Keratinocyte (primary cell): ENCODE data around the gene NPAS3. TPM values are rescaled to one million over a fixed set of nuclear protein-coding genes. Genes with fewer than 3 reads are reported as not detected.

Source experiments
- DNase-seq: peaks from one replicate; pipeline ENCODE4 v3.0.0-alpha.2; 2011; ENCODE audit warnings: low read depth, missing footprints, low spot score
- FAIRE-seq: peaks from 2 replicates; lab custom pipeline; 2011; peaks lifted over from hg19 to GRCh38; lab: Jason Lieb, UNC
- H2AFZ ChIP-seq: 2 replicates; pipeline ENCODE4 v1.6.0; 2012; ENCODE audit warnings: low read length, control low read depth, inconsistent platforms; ENCODE audit not compliant: control insufficient read depth
- H3K27ac ChIP-seq: 2 replicates; pipeline ENCODE4 v1.5.1; 2011; ENCODE audit warnings: low read length; ENCODE audit not compliant: control insufficient read depth, insufficient read depth
- H3K27me3 ChIP-seq: 3 replicates; pipeline ENCODE4 v1.6.0; 2011; ENCODE audit warnings: low read length; ENCODE audit not compliant: control insufficient read depth, insufficient read depth; ENCODE audit errors: extremely low read depth
- H3K36me3 ChIP-seq, 2 experiments: 2 replicates in 1 of 2; 3 replicates in 1 of 2; pipeline ENCODE4 v1.5.1; 2011; ENCODE audit warnings: low read length in 2 of 2, mild to moderate bottlenecking in 1 of 2; ENCODE audit not compliant: control insufficient read depth in 2 of 2, insufficient read depth in 2 of 2; ENCODE audit errors: extremely low read depth in 1 of 2
- H3K4me1 ChIP-seq: 3 replicates; pipeline ENCODE4 v1.5.1; 2011; ENCODE audit warnings: low read length; ENCODE audit not compliant: control insufficient read depth, insufficient read depth; ENCODE audit errors: extremely low read depth
- H3K4me2 ChIP-seq: 3 replicates; pipeline ENCODE4 v1.6.0; 2011; ENCODE audit warnings: low read depth, low read length; ENCODE audit not compliant: control insufficient read depth, insufficient read depth; ENCODE audit errors: extremely low read depth
- H3K4me3 ChIP-seq, 3 experiments: fragments of 200-600 bp in 1 of 3; sonication (generic) in 1 of 3; 2 replicates in 2 of 3; 3 replicates in 1 of 3; pipeline ENCODE4 v1.5.1; 2011 to 2016; ENCODE audit warnings: low read length in 3 of 3, mild to moderate bottlenecking in 3 of 3, control low read depth in 2 of 3, inconsistent platforms in 1 of 3, low read depth in 1 of 3, mixed read lengths in 1 of 3, mixed run types in 1 of 3, moderate library complexity in 1 of 3; ENCODE audit not compliant: control insufficient read depth in 2 of 3, insufficient read depth in 2 of 3; ENCODE audit errors: extremely low read depth in 1 of 3
- H3K79me2 ChIP-seq: 2 replicates; pipeline ENCODE4 v1.6.0; 2012; ENCODE audit warnings: low read length; ENCODE audit not compliant: control insufficient read depth, insufficient read depth
- H3K9ac ChIP-seq: 3 replicates; pipeline ENCODE4 v1.6.0; 2011; ENCODE audit warnings: low read length; ENCODE audit not compliant: control insufficient read depth, insufficient read depth; ENCODE audit errors: extremely low read depth
- H3K9me1 ChIP-seq: 3 replicates; pipeline ENCODE4 v1.6.0; 2011; ENCODE audit warnings: low read length; ENCODE audit not compliant: control insufficient read depth, insufficient read depth; ENCODE audit errors: extremely low read depth
- H3K9me3 ChIP-seq: 2 replicates; pipeline ENCODE4 v1.5.1; 2012; ENCODE audit warnings: low read depth, low read length; ENCODE audit not compliant: control insufficient read depth
- H4K20me1 ChIP-seq: 3 replicates; pipeline ENCODE4 v1.6.0; 2011; ENCODE audit warnings: low read length; ENCODE audit not compliant: control insufficient read depth, insufficient read depth; ENCODE audit errors: extremely low read depth
- EZH2 ChIP-seq: IDR thresholded peaks from one replicate; pipeline ENCODE4 v1.6.1; 2012; ENCODE audit warnings: inconsistent platforms, mild to moderate bottlenecking, low read length, moderate library complexity
- dilution Hi-C: fragments of 300-500 bp; cut with MboI; formaldehyde crosslinking; loops from one replicate; pipeline ENCODE4 v1.7.0; 2020; ENCODE audit warnings: low sequenced_read_pairs; ENCODE audit not compliant: extremely low pct_ligation_motif_present
- polyA plus RNA-seq, 5 experiments: library from polyadenylated mRNA; depleted of rRNA in 3 of 5; stranded (reverse) in 3 of 5; stranded (forward) in 1 of 5; unstranded in 1 of 5; fragments of >200 nt; gene quantifications; 1 replicate in 1 of 5; 2 replicates in 3 of 5; 3 replicates in 1 of 5; pipeline versions ENCODE4 v1.2.1 to v1.2.3, GENCODE V29; 2011 to 2012; ENCODE audit warnings: missing spikeins in 2 of 5, low read depth in 1 of 5, low replicate concordance in 1 of 5
- TF ChIP-seq, protein P1 (sequence below), 3 experiments: IDR thresholded peaks in 1 of 3; conservative IDR thresholded peaks in 1 of 3; optimal IDR thresholded peaks in 1 of 3; 2 replicates in 2 of 3; 3 replicates in 1 of 3; pipeline versions ENCODE3 to v1.5.1; 2011; ENCODE audit warnings: low read length in 3 of 3, mild to moderate bottlenecking in 3 of 3, moderate library complexity in 2 of 3, control low read depth in 1 of 3, inconsistent platforms in 1 of 3; ENCODE audit not compliant: insufficient read depth in 2 of 3; ENCODE audit errors: extremely low read depth in 1 of 3

The NPAS3 gene
- polyA plus RNA-seq, 1 donor (not counting 4 experiments of a cell fraction or from before 2014, with no cell fraction given) = 0.07 TPM

DNA sequence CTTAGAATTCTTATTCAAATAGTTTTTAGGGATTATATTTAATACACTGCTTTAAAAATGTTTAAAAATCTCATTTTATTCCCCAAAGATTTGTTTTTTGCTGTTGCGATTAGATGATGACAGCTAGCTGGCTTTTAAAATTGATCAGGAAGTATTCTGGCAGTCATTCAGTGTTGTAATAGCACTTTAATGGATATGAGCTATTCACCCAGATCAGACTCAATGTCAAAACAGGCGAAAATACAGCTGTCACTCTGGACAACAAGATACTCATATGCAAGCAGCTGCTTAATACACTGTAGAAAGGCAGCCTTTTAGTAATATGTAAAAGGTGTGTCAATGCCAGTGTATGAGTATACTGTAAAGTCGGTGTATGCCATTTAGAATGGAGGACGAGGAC is 91.7 kb downstream of the NPAS3 start:
- dilution Hi-C loops = no loop called here
- H2AFZ ChIP-seq = no peak overlapping the region
- DNase-seq (no peak), FAIRE-seq (no peak)
- no peaks in the 10 kb centered on the region for H3K4me1 ChIP-seq
- no peaks in the 10 kb centered on the region for H4K20me1 ChIP-seq
- TF ChIP-seq EZH2 = no peak
- TF ChIP-seq, protein P1, sequence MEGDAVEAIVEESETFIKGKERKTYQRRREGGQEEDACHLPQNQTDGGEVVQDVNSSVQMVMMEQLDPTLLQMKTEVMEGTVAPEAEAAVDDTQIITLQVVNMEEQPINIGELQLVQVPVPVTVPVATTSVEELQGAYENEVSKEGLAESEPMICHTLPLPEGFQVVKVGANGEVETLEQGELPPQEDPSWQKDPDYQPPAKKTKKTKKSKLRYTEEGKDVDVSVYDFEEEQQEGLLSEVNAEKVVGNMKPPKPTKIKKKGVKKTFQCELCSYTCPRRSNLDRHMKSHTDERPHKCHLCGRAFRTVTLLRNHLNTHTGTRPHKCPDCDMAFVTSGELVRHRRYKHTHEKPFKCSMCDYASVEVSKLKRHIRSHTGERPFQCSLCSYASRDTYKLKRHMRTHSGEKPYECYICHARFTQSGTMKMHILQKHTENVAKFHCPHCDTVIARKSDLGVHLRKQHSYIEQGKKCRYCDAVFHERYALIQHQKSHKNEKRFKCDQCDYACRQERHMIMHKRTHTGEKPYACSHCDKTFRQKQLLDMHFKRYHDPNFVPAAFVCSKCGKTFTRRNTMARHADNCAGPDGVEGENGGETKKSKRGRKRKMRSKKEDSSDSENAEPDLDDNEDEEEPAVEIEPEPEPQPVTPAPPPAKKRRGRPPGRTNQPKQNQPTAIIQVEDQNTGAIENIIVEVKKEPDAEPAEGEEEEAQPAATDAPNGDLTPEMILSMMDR (optimal IDR thresholded peaks at IDR 0.05 in 1 of 3, IDR thresholded peaks at IDR 0.05 in 1 of 3, conservative IDR thresholded peaks at IDR 0.05 in 1 of 3; ENCODE audit: extremely low read depth in 1 of 3, insufficient read depth in 2 of 3, low read length in 3 of 3) = no peak
- H3K9me1 ChIP-seq = no peaks in the 10 kb centered on the region
- no peaks in the 10 kb centered on the region for H3K9me3 ChIP-seq
- no peaks in the 10 kb centered on the region for H3K79me2 ChIP-seq
- H3K4me2 ChIP-seq = no peak overlapping the region
- H3K27me3 ChIP-seq = no peaks in the 10 kb centered on the region
- no peak overlapping the region for H3K27ac ChIP-seq
- H3K4me3 ChIP-seq = no peak overlapping the region
- no peaks in the 10 kb centered on the region for H3K36me3 ChIP-seq
- no peak overlapping the region for H3K9ac ChIP-seq

DNA sequence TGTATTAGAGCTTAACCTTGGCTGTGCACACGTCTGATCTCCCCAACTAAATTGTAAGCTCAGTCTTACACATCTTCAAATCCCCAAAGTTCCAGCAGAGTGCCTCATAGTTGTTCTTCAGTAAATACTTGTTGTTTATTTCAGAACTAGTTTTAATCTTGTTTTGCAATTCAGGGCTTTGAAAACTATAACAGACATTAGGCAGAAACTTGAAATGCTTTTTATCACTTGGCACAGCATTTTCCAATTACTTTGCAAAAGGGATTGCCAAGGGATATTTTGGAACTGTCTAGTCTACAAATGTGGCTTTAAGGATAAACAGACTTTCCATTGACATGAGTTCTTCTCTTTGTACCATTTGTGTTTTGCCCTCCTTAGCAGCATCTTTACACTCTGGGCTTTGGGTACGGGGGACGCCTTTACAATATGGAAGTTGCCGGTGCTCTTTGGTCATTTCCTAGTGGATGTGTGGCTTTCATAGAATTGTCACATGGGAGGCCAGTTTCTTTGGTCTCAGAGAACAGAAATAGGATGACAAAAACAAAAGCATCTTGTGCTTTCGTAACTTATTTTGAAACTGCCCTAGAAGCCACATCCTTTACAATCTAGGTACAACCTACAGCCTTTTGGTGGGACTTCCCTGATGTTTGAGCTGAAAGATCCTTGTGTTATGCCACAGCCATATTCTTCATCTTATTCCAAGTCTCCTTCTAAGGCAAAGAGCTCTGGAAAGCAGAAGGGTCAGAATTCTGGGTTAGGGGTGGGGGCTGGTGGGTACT is 96.9 kb downstream of the NPAS3 start:
- Histone ChIP-seq H3K9ac (no peak overlapping the region), H3K9me3 (no peaks in the 10 kb centered on the region), H2AFZ (no peak overlapping the region), H3K27me3 (no peaks in the 10 kb centered on the region), H3K4me1 (no peaks in the 10 kb centered on the region), H4K20me1 (no peaks in the 10 kb centered on the region), H3K36me3 (no peaks in the 10 kb centered on the region), H3K79me2 (no peaks in the 10 kb centered on the region), H3K4me3 (no peak overlapping the region), H3K4me2 (no peak overlapping the region), H3K27ac (no peak overlapping the region), H3K9me1 (no peaks in the 10 kb centered on the region)
- TF ChIP-seq, protein P1 (optimal IDR thresholded peaks at IDR 0.05 in 1 of 3, IDR thresholded peaks at IDR 0.05 in 1 of 3, conservative IDR thresholded peaks at IDR 0.05 in 1 of 3; ENCODE audit: extremely low read depth in 1 of 3, insufficient read depth in 2 of 3, low read length in 3 of 3) = no peak
- TF ChIP-seq EZH2 = no peak
- DNase-seq (no peak), FAIRE-seq (no peak)
- dilution Hi-C loops = no loop called here
